KMS-11 (cell line): ENCODE measurements around the gene KCP.
A peak's percentile ranks its signal among the peaks of the same experiment; 100 is the strongest.

ENCODE experiments used
- H2AFZ ChIP-seq: fragments of 200-600 bp; sonication (generic); 2 replicates; pipeline ENCODE4 v1.6.1; 2016; ENCODE audit warnings: antibody characterized with exemption, mixed run types, low read depth
- H3K27ac ChIP-seq: fragments of 200-600 bp; sonication (generic); 2 replicates; pipeline ENCODE4 v1.6.1; 2016; ENCODE audit warnings: mild to moderate bottlenecking, mixed run types
- H3K27me3 ChIP-seq: fragments of 200-600 bp; sonication (generic); 2 replicates; pipeline ENCODE4 v1.6.1; 2017; ENCODE audit warnings: mild to moderate bottlenecking, low read depth, mixed run types, moderate library complexity; ENCODE audit not compliant: insufficient read depth
- H3K36me3 ChIP-seq: fragments of 200-600 bp; sonication (generic); 2 replicates; pipeline ENCODE4 v1.6.1; 2017; ENCODE audit warnings: mild to moderate bottlenecking, mixed run types; ENCODE audit not compliant: insufficient read depth
- H3K4me1 ChIP-seq: fragments of 200-600 bp; sonication (generic); 2 replicates; pipeline ENCODE4 v1.6.1; 2016; ENCODE audit warnings: mild to moderate bottlenecking, low read depth, mixed run types; ENCODE audit not compliant: poor library complexity, severe bottlenecking
- H3K4me2 ChIP-seq: fragments of 200-600 bp; sonication (generic); 2 replicates; pipeline ENCODE4 v1.7.0; 2016; ENCODE audit warnings: mild to moderate bottlenecking, mixed run types
- H3K4me3 ChIP-seq: fragments of 200-600 bp; sonication (generic); IDR thresholded peaks from 2 replicates; pipeline ENCODE4 v1.6.1; 2017; ENCODE audit warnings: low read depth, low read length, mixed read lengths; ENCODE audit not compliant: insufficient read depth
- H3K79me2 ChIP-seq: fragments of 200-600 bp; sonication (generic); 2 replicates; pipeline ENCODE4 v1.6.1; 2016; ENCODE audit warnings: low read depth, mixed run types; ENCODE audit not compliant: insufficient read depth
- H3K9ac ChIP-seq: fragments of 200-600 bp; sonication (generic); 2 replicates; pipeline ENCODE4 v1.6.1; 2016; ENCODE audit warnings: mild to moderate bottlenecking, mixed run types
- H4K20me1 ChIP-seq: fragments of 200-600 bp; sonication (generic); 2 replicates; pipeline ENCODE4 v1.6.1; 2016; ENCODE audit warnings: mild to moderate bottlenecking, mixed run types; ENCODE audit not compliant: insufficient read depth
- TF ChIP-seq, protein P1 (sequence below): fragments of 200-600 bp; sonication (generic); conservative IDR thresholded peaks from 2 replicates; pipeline ENCODE4 v1.6.1; 2017; ENCODE audit warnings: low read depth, mild to moderate bottlenecking, antibody characterized with exemption, low read length, moderate library complexity, mixed read lengths

KCP gene

DNA sequence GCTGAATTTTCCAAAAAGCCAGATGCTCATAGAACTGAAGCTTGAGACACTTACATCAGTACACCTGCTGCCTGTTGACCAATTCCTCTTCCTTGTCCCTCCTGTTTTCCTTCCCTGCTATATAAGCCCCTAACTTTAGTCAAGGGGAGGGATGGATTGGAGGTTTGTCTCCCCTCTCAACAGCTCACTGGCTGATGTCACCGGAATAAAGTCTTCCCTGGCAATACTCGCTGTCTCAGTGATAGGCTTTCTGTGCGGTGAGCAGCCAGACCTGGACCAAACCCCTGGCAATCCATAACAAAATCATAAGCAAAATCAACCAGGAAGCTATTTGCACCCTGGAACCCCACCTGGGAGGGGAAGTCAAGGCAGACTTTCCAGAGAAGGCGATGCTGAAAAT is 26.3 kb upstream of the KCP start:
- H3K4me3 ChIP-seq: no peak overlapping the region
- no peaks in the 10 kb centered on the region for H3K27me3 ChIP-seq
- H3K4me2 ChIP-seq: peak overlapping the region; percentile 88; the same call in 1 of the 2 replicates
- no peaks in the 10 kb centered on the region for H3K79me2 ChIP-seq
- H4K20me1 ChIP-seq: no peaks in the 10 kb centered on the region
- H2AFZ ChIP-seq: no peak overlapping the region
- no peak overlapping the region for H3K9ac ChIP-seq
- H3K36me3 ChIP-seq: no peaks in the 10 kb centered on the region
- H3K4me1 ChIP-seq: peaks cover 63% of the 10 kb centered on the region
- TF ChIP-seq, protein P1, sequence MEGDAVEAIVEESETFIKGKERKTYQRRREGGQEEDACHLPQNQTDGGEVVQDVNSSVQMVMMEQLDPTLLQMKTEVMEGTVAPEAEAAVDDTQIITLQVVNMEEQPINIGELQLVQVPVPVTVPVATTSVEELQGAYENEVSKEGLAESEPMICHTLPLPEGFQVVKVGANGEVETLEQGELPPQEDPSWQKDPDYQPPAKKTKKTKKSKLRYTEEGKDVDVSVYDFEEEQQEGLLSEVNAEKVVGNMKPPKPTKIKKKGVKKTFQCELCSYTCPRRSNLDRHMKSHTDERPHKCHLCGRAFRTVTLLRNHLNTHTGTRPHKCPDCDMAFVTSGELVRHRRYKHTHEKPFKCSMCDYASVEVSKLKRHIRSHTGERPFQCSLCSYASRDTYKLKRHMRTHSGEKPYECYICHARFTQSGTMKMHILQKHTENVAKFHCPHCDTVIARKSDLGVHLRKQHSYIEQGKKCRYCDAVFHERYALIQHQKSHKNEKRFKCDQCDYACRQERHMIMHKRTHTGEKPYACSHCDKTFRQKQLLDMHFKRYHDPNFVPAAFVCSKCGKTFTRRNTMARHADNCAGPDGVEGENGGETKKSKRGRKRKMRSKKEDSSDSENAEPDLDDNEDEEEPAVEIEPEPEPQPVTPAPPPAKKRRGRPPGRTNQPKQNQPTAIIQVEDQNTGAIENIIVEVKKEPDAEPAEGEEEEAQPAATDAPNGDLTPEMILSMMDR: no peak
- H3K27ac ChIP-seq: no peak overlapping the region

DNA sequence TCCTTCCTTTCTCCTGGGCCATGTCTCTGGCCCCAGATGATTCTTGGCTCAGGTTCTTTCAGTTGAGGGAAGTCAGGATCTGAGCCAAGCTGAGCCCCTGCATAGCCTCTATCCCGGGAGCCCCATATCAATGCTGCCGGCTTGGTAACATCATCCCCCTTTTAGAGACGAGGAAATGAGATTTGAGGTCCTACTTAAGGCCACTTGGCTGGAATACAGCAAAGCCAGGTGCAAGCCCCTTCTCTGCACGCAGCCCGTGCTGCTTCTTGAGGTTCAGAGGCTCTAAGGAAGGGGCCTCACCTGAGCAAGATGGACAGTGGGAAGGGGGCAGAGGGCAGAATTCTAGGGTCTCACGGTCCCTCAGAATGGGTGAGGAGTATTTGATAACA is 24.8 kb upstream of the KCP start:
- Histone ChIP-seq H3K4me2 (no peak overlapping the region), H3K4me3 (no peak overlapping the region), H3K27ac (no peak overlapping the region), H4K20me1 (no peaks in the 10 kb centered on the region), H3K9ac (no peak overlapping the region), H2AFZ (no peak overlapping the region), H3K4me1 (peaks cover 50% of the 10 kb centered on the region), H3K79me2 (no peaks in the 10 kb centered on the region), H3K27me3 (no peaks in the 10 kb centered on the region), H3K36me3 (no peaks in the 10 kb centered on the region)
- TF ChIP-seq, protein P1: no peak

DNA sequence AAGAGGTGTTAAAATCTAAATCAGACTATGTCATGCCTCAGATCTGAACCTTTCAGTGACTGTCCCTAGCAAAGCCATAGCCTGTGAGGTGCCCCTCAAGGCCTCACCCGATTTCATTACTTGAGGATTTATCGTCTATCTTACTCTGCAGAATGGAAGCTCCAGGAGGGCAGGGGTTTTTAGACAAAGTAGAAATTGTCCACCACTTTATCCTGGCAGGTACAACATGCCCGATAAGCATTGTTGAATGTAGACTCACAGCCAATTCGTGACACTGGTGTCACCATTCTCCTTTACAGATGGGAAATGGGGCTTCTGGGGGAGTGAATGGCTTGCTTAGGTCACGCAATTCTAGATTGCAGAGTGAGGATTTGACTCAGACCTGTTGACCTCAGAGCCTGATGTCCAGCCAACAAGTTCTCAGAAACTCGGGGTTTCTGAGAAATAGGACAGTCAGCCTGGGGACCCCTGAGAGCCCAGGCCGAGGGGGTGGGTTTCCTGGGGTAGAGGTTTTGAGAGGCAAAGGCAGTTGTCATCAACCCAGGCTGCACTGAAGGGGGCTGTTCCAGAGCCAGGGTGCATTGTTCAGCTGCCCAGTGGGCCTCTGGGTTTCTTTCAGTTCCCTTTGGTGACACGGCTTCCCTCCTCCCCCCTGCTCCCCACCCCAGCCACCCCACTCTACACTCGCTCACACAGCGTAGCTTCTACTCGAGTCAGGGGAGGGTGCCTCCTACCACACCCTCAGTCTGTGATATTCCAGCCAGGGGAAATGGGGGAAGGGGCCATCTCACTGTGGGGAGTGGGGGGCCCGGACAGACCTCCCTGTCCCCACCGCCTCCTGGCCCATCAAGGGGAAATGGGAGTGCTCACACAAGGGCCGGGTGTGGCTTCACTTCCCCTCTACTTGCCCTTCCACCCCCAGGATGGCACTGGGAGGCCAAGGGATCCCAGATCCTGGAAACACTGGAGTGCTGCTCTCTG is 24.1 kb upstream of the KCP start:
- no peak overlapping the region for H3K27ac ChIP-seq
- TF ChIP-seq, protein P1: no peak
- H3K9ac ChIP-seq: peak overlapping the region; percentile 67; the same call in 1 of the 2 replicates
- H3K79me2 ChIP-seq: no peaks in the 10 kb centered on the region
- no peaks in the 10 kb centered on the region for H4K20me1 ChIP-seq
- H2AFZ ChIP-seq: no peak overlapping the region
- no peaks in the 10 kb centered on the region for H3K27me3 ChIP-seq
- no peak overlapping the region for H3K4me3 ChIP-seq
- H3K36me3 ChIP-seq: no peaks in the 10 kb centered on the region
- H3K4me1 ChIP-seq: peaks cover 43% of the 10 kb centered on the region
- H3K4me2 ChIP-seq: peak overlapping the region; percentile 87; the same call in 1 of the 2 replicates

DNA sequence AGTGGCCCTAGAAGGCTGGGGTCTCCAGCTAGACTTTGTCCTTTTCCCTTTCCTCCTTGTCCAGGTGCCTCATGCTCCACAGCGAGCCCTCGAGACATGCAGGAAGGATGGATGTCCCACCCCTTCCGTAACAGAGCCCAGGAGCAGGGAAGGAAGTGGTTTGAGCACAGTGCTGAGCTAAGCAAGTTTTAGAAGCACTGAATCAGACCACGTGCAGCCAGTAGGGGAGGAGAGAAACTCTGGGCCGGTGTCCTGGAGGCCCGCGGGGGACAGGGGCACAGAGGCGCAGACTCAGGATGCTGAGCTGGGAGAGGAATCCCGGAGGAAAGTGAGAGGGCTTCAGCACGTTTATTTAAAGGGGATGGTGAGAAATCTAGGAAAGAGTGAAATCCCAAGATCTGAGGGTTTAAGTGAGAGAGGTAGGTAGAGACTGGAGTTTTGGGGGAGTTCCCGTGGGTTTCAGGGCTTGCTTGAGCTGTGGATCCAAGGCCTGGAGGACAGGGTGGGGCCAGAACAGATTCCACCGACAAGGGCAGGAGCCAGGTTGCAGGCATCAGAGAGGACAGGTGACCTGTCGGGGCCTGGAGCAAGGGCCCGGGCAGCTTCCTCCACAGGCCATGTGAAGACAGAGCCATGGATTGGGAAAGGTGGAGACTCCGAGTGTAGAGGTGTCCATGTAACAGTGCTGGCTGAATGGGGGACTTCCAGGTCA is 22.8 kb upstream of the KCP start:
- H4K20me1 ChIP-seq: no peaks in the 10 kb centered on the region
- H3K36me3 ChIP-seq: no peaks in the 10 kb centered on the region
- H3K79me2 ChIP-seq: no peaks in the 10 kb centered on the region
- peak overlapping the region; percentile 87 for H3K4me2 ChIP-seq
- peak overlapping the region; percentile 57 for H3K27ac ChIP-seq
- H3K27me3 ChIP-seq: no peaks in the 10 kb centered on the region
- H3K4me3 ChIP-seq: no peak overlapping the region
- H2AFZ ChIP-seq: peak overlapping the region; percentile 71
- peak overlapping the region; percentile 67 for H3K9ac ChIP-seq
- peaks cover 37% of the 10 kb centered on the region for H3K4me1 ChIP-seq
- TF ChIP-seq, protein P1: no peak
